HG02938 (cell line): ENCODE data around the gene TYW3.
"Not testable (repeated sequence)": the region's sequence is repeated elsewhere in the genome, so short reads cannot be mapped to it uniquely, and the experiment has no call there.

Source experiments
- ATAC-seq: cut with Tn5 transposase; IDR thresholded peaks from one replicate; pipeline ENCODE4 v1.9.1; 2021; ENCODE audit warnings: mild to moderate bottlenecking, moderate library complexity; ENCODE audit not compliant: unreplicated experiment

The TYW3 gene

GRCh38 chr1:74729741-74730478, 3.0 kb upstream of the TYW3 start:
- no peak for ATAC-seq

GRCh38 chr1:74731399-74732052, 1.4 kb upstream of the TYW3 start:
- peak; percentile 39 for ATAC-seq

- peak; percentile 8 for ATAC-seq
These were observed 643 bp upstream of the TYW3 start for GRCh38 chr1:74732071-74732946.

- ATAC-seq, result peak; percentile 49
These were observed 892 bp downstream of the TYW3 start for GRCh38 chr1:74733604-74734484.

- no peak for ATAC-seq
These were observed 4.4 kb downstream of the TYW3 start for GRCh38 chr1:74737333-74737732.

- not testable (repeated sequence) for ATAC-seq
These were observed 7.5 kb downstream of the TYW3 start for GRCh38 chr1:74740307-74740980.

GRCh38 chr1:74745247-74745646, 12.3 kb downstream of the TYW3 start:
- ATAC-seq, result not testable (repeated sequence)

- peak; percentile 90 for ATAC-seq
These were observed 16.0 kb downstream of the TYW3 start for GRCh38 chr1:74748960-74749359.

- no peak for ATAC-seq
These were observed 20.2 kb downstream of the TYW3 start for GRCh38 chr1:74753104-74753503.

- ATAC-seq, result no peak
These were observed 22.5 kb downstream of the TYW3 start for GRCh38 chr1:74755475-74755874.

- ATAC-seq, result not testable (repeated sequence)
These were observed 23.7 kb downstream of the TYW3 start for GRCh38 chr1:74756650-74757049.

- no peak for ATAC-seq
These were observed 30.9 kb downstream of the TYW3 start for GRCh38 chr1:74763807-74764206.

GRCh38 chr1:74766579-74766978, 33.6 kb downstream of the TYW3 start:
- no peak for ATAC-seq

GRCh38 chr1:74767490-74767889, 34.5 kb downstream of the TYW3 start:
- ATAC-seq, result no peak

- peak; percentile 83 for ATAC-seq
These were observed 39.1 kb downstream of the TYW3 start for GRCh38 chr1:74771913-74772515.

GRCh38 chr1:74772945-74773344, 40.0 kb downstream of the TYW3 start:
- no peak for ATAC-seq

- no peak for ATAC-seq
These were observed 40.6 kb downstream of the TYW3 start for GRCh38 chr1:74773582-74773981.

GRCh38 chr1:74775735-74776134, 42.8 kb downstream of the TYW3 start:
- no peak for ATAC-seq

GRCh38 chr1:74777525-74777924, 44.6 kb downstream of the TYW3 start:
- no peak for ATAC-seq

GRCh38 chr1:74779750-74780149, 46.8 kb downstream of the TYW3 start:
- ATAC-seq, result no peak
